NCI-H146 treated with DMSO at 0.1 percent for 48 hours (cell line): ENCODE results near the gene KIAA2012.

ENCODE experiments used
- DNase-seq: peaks from one replicate; lab custom pipeline; 2025; ENCODE audit not compliant: unreplicated experiment; lab: John Stamatoyannopoulos, UW

KIAA2012 gene

DNA sequence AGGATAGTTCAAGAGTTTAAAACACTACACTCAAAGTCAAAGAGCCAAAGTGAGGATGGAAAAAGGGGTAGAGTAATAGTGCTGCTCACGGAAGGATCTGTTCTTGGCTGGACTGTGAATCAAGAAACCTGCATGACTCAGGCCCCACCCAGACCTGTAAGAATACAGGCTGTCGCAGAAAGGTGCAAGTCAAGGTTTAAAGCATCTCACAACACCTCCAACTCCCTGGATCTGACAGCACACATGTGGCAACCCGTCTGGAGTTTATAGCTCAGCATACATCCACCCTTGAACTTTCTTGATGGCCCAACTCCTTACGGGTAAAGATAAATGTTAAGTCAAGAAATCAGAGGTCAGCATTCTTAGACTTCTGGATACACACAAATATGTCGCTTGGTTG is 6.3 kb downstream of the KIAA2012 start:
- DNase-seq = no peak

DNA sequence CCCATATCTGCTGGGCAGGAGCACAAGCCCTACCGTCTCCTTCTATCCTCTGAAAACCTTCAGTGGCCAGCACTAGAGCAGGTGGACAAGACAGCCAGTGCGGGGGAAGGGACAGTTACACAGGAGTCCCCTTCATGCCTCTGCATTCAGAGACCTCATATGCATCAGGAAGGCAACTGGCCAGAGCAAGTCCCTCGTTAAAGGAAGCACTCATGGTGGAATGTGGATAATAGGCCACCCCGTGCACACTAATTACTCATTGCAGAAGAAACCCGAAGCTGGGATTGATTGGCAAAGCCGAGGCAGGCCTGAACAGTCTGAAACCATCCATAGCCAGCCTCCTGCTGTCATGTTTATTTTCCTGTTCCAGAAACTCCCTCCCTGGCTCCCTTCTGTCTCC is 11.2 kb downstream of the KIAA2012 start:
- DNase-seq = no peak

DNA sequence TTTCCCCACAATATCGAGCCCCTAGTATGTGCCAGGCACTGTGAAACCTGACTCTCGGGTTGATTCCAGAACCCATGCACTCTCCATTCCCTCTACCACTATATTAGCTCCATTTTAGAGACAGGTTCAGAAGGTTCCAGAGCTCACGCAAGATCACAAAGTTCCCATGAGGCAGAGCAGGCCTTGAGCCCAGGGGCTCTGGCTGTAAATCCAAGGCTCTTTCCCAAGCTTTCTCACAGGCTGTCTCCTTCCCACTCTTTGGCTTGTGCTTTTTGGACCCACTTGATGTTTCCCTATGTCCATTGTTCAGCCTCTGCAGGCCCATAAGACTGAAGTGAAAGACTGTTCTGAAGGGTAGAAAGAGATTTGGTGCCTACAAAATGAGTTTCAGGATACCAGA is 15.7 kb downstream of the KIAA2012 start:
- DNase-seq = no peak

DNA sequence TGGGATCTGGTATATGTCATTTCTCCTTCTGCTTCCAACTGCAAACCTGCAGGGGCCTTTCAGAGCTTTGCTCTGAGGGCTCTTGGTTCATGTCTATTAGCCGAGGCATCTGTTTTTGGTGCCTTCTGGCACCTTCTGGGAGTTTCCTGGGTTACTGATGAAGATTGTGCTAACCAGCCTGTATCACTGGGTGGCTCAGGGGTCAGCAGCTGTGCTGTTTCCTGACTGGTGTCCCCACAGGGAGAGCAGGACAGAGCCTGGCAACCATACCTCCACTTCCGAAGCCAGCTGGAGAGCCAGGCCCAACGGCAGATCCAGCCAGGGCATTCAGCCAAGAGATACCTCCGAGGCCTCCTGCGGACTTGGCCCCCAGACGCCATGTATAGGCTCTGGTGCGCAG is 17.5 kb downstream of the KIAA2012 start:
- DNase-seq = no peak

DNA sequence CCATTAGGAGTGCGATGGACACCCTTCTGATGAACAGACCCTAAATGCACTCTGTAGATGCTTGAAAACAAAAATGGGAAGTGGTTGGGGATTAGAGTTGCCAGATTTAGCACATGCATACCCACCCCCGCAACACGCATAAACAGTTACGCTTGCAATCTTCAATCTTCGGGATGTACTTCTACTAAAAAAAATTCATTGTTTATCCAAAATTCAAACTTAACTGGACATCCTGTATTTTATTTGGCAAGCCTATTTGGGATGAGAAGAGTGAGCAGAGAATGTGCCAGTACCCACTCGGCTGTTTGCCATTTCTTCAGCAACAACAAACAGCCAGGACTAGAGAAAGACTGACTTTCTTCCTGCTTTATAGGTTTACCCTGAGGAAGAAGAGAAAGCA is 18.4 kb downstream of the KIAA2012 start:
- DNase-seq = no peak

DNA sequence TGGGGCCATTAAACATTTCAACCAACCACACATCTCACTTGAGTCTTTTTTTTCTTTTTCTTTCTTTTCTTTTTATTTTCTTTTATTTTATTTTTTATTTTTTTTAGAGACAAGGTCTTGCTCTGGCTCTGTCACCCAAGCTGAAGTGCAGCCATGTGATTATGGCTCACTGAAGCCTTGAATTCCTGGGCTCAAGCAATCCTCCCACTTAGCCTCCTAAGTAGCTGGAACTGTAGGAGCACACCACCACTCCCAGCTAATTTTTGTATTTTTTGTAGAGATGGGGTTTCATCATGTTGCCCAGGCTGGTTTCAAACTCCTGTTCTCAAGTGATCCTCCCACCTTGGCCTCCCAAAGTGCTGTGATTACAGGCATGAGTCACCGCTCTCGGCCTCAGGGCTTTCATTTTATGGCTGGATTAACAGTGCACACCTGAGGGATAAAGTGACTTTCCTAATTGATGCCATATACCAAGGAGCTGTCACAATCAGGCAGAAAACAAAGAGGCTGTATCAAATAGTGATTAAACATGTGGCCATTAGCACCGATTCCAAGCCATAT is 21.5 kb downstream of the KIAA2012 start:
- DNase-seq = no peak

DNA sequence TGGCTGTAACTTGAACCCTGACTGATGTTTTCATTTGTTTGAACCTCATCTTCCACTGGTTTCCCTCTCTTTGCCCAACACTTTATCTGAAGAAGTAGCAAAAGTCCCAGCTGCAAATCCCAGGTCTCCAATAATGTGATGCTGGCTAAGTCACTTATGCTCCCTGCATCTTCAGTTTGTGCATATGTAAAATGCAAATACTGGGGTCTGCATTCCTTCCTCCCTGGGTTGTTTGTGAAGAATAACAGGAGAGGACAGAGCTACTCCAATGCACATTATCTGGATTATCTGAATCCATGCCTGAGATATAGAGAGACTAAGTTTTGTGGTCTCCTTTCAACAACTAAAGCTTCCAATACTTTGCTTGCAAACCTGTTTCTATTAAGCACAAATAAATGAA is 22.2 kb downstream of the KIAA2012 start:
- no peak for DNase-seq

DNA sequence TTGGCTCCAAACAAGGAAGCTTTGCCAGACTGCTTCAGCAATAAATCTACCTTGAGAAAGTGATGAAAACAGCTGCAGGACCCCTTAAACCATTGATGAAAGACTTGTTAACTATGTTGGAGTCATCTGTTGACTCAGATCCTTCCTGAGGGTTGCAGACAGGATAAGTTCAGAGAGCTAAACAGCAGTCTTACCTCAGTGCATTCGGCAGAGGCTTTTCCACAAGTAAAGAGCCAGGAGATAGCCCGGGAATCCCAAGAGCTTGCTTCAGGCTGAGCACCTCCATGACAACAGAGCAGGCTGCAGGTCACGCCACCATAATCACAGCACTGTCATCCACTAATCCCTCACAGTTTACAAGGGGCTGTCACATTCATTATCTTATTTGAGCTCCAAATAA is 23.7 kb downstream of the KIAA2012 start:
- DNase-seq = no peak

DNA sequence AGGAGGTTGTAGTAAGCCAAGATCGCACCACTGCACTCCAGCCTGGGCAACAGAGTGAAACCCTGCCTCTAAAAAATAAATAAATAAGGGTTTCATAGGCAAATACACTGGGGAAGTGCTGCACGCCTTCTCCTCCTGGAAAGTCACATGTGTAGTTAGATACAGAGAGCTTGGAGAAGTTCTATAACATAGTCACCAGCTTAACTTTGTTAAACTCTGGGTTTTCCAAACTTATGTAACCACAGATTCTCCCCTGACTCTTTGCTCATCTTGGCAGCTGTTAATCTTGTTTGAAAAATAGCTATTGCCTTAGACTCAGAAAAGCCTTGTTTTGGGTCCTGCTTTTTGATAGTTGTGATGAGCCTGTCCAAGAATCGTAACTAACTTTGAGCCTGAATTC is 25.2 kb downstream of the KIAA2012 start:
- DNase-seq = no peak

DNA sequence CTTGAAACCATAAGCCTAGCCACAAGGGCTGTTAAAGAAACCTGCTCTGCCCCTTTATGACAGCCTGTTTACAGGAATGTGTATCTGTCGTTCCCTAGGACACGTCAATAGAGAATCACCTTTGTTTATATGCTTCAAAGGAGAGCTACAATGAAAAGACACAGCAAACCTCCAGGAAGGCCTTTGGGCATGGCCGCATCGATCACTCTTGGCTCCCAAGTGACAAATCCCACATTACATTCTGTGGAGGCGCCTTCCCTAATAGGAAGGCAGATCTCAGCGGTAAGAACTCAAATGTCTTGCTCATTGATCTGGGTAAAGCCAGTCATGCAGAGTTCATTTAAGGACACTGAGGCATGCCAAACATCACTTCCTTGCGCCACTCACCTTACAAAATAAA is 26.5 kb downstream of the KIAA2012 start:
- no peak for DNase-seq

DNA sequence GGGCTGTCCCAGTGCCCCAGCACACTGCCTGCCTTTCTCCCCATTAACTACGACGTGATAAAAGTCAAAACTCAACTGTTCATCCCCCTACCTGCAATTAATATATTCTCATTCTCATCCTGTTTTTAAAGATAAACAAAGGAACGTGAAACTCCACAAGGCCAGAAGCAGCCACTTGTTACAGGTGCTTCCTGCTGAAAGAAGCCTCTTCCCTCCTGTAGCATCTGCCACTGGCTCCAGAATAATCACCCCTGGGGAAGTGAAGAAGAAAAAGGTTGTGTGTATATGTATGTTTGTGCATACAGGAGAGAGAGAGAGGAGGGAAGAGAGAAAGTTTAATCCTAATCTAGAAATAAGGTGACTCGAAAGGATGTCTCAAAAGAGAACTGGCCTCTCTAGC is 27.1 kb downstream of the KIAA2012 start:
- no peak for DNase-seq

DNA sequence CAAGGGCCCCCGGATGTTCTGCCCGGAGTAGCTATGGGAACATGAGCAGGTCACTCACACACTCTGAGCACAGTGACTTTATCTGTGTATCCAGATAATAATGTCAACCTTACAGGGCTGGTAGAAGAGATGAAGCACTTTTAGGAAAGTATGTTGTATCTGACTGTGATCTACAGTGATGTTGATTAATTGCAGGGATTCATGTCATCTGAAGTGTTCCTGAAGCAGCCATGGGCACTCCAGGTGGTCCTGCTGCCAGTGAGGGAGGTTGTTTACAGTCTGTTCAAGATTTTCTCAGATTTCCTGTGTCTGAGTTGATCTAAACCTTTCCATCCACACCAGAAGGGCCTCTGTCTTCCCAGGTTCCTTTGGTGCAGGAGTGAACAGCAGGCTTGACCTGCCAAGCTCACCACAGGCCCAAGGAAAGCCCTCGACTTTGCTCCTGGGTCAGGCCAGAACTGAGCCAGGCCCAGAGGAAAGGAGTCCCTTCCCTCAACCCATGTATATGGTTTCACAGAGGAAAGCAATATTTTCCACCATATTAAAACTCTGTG is 28.0 kb downstream of the KIAA2012 start:
- DNase-seq = no peak

DNA sequence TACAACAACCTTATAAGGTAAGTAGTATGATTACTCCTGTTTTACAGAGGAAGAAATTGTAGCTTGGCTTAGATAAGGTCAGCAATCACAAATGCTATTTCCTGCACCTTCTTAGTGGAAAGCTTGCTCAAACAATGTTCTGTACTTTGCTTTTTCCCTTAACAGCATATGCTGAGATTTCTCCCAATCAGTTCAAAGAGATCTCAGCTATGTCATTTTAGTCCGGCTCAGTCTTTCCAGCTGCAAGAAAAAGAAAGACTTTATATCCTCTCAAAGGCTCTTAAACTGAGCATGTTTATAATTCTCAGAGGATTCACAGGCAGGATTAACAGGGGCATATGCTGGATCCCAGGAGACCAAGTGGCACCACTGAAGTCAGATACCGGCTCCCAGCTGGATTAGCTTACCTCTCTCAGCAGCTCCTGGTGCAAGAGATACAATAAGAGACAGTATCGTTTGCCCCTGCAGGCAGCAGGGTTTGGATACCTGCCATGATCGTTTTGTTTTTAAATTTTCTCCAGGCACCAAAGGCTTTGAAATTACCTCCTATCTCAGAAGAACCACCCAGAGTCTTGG is 29.5 kb downstream of the KIAA2012 start:
- DNase-seq = no peak

DNA sequence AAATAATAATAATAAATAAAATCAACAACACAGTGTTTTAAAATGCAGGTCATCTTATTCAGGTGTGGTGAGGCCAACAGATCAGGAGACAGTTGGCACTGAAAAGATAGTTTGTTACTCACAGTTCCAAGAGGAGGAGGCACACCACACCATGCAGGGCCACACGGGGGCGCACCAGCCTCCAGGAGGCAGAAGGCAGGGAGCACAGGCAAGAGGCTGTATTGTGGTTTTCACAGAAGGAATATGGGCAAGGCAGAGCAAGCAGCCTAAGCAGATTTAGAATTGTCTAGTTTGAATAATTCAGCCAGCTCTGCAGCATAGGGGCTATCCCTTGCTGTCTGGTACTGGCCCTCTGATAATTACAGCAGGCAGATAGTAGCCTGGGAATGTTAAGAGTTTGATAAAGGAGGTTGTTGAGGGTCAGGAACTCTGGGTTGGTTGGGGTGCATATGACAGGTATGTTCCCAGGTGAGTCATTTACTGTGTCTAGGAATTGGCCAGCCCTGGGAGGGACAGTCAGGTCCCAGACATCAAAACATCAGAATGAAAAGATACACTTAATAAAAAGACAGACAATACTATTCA is 31.3 kb downstream of the KIAA2012 start:
- no peak for DNase-seq

DNA sequence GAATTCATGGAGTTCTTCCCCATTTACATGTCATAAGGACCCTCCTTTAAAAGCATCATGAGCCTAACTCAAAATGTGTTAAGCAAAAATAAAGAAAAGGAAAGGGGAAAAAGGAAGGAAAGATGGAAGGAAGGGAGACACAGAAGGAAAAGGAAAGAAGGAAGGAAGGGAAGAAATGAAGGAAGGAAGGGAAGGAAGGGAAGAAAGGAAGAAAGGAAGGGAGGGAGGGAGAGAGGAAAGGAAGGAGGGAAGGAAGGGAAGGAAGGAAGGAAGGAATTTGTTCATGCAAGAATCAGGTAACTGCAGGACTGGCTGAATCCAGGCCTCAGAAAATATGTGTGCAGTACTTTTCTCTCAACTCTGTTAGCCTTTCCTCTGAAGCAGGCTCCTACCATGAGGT is 32.0 kb downstream of the KIAA2012 start:
- DNase-seq = no peak

DNA sequence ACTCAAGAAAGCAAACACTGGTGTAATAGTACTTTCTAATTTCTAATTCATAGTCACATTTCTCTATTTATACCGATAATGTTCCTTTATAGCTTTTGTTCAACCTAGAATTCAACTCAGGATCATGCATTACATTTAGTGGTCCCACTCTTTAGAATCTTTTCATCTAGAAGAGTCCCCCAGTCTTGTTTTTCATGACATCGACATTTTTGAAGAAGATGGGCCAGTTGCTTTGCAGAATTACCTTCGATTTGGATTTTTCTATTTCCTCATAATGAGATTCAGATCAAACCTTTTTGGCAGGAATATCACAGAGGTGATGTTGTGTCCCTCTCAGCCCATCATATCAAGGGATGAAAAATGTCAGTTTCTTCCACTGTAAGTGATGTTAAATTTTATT is 35.3 kb downstream of the KIAA2012 start:
- no peak for DNase-seq

DNA sequence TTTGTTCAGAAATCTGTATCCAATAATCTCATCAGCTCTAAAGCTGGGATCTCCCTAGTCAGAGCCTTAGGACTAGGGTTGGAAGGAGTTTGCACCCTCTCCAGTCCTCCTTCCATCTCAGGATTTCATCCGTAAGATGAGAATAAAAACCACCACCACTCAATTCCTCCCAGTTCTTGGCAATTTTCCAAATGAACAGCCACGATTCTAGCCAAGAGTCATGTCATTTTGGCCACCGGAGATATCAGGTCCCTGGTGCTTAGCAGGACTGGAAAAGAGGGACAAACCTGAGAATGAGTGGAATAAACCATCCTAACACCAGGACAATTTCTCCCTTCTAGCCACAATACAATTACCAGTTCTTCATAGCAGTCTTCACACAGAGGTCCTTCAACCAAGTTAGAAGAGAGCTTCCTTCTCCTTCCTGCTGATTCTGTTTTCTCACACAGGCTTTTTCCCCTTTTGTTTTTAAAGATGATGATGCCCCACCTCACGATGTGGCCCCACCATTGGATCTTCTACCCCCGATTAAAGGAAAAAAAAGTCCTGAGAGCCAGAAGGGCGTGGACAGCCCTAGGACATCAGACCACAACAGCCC is 36.2 kb downstream of the KIAA2012 start:
- no peak for DNase-seq

DNA sequence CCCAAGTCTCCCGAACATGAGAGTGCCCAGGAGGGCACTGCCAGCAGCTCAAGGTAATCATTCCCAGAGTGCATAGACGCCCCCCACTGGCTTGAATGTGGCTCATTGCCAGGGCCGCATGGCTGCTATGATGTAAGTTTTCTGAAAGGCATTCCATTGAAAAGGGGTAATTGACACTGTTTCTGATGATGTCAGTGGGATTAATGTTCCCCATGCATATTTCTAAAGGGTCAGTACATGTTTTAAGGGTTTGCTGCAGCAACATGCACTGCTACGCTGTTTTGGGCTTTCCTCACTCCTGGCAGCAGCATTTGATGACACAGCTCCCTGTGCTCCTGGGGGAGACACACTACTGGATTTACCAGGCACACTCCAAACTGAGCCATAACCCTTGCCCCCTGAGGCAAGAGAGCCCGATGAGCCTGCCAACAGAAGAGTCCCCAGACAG is 36.7 kb downstream of the KIAA2012 start:
- no peak for DNase-seq

DNA sequence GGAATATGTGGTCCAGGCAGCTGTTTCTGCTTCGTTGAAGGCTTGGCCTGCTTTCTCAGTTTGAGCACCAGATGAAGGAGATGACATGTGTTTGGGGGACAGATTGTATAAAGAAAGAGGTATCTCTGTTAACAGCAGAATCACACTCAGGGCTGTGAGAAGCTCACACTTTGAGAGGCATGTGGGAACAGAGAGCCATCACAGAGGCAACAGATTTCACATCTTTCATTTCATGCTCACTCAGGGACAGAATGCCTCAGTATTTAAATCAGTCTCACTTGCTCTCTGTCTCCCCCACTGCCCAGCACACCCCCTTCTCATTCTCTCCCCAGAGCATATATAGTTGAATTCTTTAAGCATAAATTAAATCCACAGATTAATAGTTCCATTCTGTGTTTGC is 37.4 kb downstream of the KIAA2012 start:
- DNase-seq = no peak

DNA sequence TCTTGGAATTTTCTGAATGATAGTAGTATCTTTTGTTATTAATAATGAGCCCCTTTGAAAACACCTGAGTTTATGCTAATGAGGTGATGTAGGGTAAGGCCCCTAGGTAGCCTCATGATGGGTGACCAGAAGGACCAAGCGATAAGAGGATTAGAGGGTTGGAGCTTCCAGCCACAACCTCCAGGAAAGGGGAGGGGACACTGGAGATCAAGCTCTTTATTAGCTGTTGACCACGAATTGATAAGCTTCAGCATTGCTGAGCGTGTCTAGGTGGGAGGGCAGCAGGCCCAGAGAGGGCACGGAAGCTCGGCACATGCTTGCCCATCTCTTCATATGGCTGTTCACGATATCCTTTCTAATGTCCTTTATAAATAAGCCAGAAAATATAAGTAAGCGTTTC is 39.0 kb downstream of the KIAA2012 start:
- DNase-seq = no peak

DNA sequence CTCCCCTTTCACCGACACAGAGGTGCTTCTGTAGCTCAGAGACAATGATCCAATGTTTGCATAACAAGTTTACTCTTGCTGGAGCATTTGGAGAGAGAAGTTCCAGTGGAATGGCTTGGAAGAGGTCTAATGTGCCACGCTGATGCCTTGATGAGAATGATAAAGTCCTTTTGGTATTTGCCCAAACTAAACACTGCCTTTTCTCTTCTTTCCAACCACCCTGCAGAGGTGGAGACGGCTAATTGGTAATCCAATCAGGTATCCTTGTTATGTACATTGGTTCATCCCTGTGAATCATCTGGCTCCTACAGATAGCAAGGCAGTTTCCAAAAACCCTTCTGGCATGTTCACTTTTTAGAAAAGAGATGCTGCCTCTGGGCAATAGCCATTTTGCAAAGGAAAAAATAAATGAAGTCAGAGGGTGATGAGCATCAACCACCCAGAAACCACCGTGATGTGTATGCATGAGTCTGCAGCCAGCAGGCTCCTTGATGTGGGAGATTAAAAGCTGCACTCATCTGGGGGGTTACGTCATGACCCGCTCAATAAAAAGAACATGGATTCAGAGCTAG is 40.6 kb downstream of the KIAA2012 start:
- DNase-seq = no peak

DNA sequence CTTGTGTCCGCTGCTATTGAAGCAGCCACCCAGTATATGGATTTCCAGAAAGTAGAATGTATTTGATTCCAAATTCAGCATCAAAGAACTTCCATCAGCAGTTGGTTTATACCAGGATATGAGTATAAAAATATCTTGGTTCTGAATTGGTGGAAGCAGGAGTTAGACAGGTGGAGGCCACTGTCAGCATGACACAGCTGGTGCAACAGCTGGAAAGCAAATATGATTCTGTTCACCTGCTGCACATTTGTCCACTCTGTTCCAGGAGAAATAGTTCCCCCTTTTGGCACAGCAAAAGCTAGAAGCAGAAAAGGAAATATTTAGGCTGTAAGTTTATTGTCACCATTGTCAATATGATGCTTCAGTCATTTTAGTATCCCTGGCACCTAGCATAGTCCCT is 41.2 kb downstream of the KIAA2012 start:
- DNase-seq = no peak
